Adrenal gland (tissue), 5 donors: ENCODE measurements around the gene PAQR6.

ENCODE experiments used
- POLR2A ChIP-seq, 2 donors: fragments of 450-650 bp; IDR thresholded peaks; one replicate each; pipeline ENCODE4 v1.6.1; 2017; ENCODE audit warnings: antibody characterized with exemption in 2 of 2, mild to moderate bottlenecking in 2 of 2, moderate library complexity in 1 of 2
- TF ChIP-seq, protein P1 (sequence below), 6 experiments: fragments of 450-650 bp in 4 of 6; fragments of 200-600 bp in 2 of 6; sonication (generic) in 1 of 6; IDR thresholded peaks; 1 replicate in 5 of 6; 2 replicates in 1 of 6; pipeline versions ENCODE4 v1.5.1 to v1.8.0; 2016 to 2021; ENCODE audit warnings: antibody characterized with exemption in 6 of 6, mild to moderate bottlenecking in 2 of 6, moderate library complexity in 1 of 6
- donor health status: DM: no; HTN: no; CAD: no.

DNA sequence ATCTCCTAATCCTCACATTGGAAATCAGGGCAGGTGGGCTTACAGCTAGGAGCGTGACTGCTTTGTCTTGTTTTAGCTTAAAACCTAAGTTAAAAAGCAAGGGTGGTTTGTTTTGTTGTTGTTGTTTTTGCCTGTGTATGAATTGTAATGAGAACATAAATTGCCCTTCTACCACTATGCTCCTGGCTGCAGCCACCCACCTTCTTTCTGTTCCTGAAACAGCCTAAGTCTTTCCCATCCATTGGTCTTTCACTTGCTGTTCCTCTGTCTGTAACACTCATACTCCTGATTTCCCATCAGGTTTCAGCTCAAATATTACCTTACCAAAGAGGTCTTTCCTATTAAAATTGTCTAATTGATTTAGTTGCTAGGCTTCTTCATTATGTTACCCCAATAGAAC, 35.7 kb upstream of the PAQR6 start:
- no peak for TF ChIP-seq POLR2A (IDR thresholded peaks at IDR 0.05)
- TF ChIP-seq, protein P1, sequence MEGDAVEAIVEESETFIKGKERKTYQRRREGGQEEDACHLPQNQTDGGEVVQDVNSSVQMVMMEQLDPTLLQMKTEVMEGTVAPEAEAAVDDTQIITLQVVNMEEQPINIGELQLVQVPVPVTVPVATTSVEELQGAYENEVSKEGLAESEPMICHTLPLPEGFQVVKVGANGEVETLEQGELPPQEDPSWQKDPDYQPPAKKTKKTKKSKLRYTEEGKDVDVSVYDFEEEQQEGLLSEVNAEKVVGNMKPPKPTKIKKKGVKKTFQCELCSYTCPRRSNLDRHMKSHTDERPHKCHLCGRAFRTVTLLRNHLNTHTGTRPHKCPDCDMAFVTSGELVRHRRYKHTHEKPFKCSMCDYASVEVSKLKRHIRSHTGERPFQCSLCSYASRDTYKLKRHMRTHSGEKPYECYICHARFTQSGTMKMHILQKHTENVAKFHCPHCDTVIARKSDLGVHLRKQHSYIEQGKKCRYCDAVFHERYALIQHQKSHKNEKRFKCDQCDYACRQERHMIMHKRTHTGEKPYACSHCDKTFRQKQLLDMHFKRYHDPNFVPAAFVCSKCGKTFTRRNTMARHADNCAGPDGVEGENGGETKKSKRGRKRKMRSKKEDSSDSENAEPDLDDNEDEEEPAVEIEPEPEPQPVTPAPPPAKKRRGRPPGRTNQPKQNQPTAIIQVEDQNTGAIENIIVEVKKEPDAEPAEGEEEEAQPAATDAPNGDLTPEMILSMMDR (IDR thresholded peaks at IDR 0.05) = no peak
